SU-DHL-6 (cell line): ENCODE measurements around the gene TIMP4.

Experiments
- H2AFZ ChIP-seq: fragments of 200-600 bp; sonication (generic); 2 replicates; pipeline ENCODE4 v1.6.1; 2014; ENCODE audit warnings: low read depth, mild to moderate bottlenecking, moderate library complexity, mixed read lengths, antibody characterized with exemption, low read length; ENCODE audit not compliant: severe bottlenecking
- H3F3A ChIP-seq: fragments of 200-600 bp; shearing (Covaris generic); 2 replicates; pipeline ENCODE4 v1.6.0; 2016; ENCODE audit warnings: antibody characterized with exemption, mild to moderate bottlenecking; ENCODE audit not compliant: insufficient read depth
- H3K27ac ChIP-seq: fragments of 200-600 bp; sonication (generic); 2 replicates; pipeline ENCODE4 v1.5.1; 2016; ENCODE audit warnings: low read depth, mild to moderate bottlenecking, low read length, moderate library complexity, mixed read lengths
- H3K27me3 ChIP-seq: fragments of 200-600 bp; sonication (generic), shearing (Covaris generic); 2 replicates; pipeline ENCODE4 v1.6.0; 2014; ENCODE audit warnings: mild to moderate bottlenecking, low read length
- H3K36me3 ChIP-seq: fragments of 200-600 bp; sonication (generic); 2 replicates; pipeline ENCODE4 v1.6.1; 2014; ENCODE audit warnings: mild to moderate bottlenecking, low read length, mixed read lengths
- H3K4me2 ChIP-seq: fragments of 300-600, 200-600 bp; shearing (Covaris generic), sonication (generic); 2 replicates; pipeline ENCODE4 v1.6.0; 2014; ENCODE audit warnings: low read length, low read depth, mild to moderate bottlenecking; ENCODE audit not compliant: poor library complexity, severe bottlenecking
- H3K4me3 ChIP-seq: fragments of 200-600 bp; sonication (generic); 2 replicates; pipeline ENCODE4 v1.5.1; 2014; ENCODE audit warnings: antibody characterized with exemption, low read length, mild to moderate bottlenecking, mixed read lengths; ENCODE audit not compliant: insufficient read depth, poor library complexity, severe bottlenecking
- H3K79me2 ChIP-seq: fragments of 200-600 bp; sonication (generic); 2 replicates; pipeline ENCODE4 v1.6.1; 2014; ENCODE audit warnings: mild to moderate bottlenecking, low read length, moderate library complexity; ENCODE audit not compliant: insufficient read depth
- H3K9ac ChIP-seq: fragments of 200-600 bp; sonication (generic); 2 replicates; pipeline ENCODE4 v1.7.0; 2014; ENCODE audit warnings: mild to moderate bottlenecking, low read length
- H3K9me2 ChIP-seq: fragments of 200-600 bp; sonication (generic); replicated peaks from 2 replicates; pipeline ENCODE4 v1.6.1; 2014; ENCODE audit warnings: low read length; ENCODE audit not compliant: insufficient read depth
- H3K9me3 ChIP-seq: fragments of 200-600 bp; sonication (generic); 2 replicates; pipeline ENCODE4 v1.6.1; 2014; ENCODE audit warnings: low read length, mixed read lengths; ENCODE audit not compliant: insufficient read depth
- H4K20me1 ChIP-seq: fragments of 200-600 bp; sonication (generic); 2 replicates; pipeline ENCODE4 v1.6.1; 2014; ENCODE audit warnings: low read depth, mild to moderate bottlenecking, antibody characterized with exemption, low read length, moderate library complexity, mixed read lengths
- EZH2phosphoT487 ChIP-seq: fragments of 200-600 bp; sonication (generic), shearing (Covaris generic); conservative IDR thresholded peaks from 2 replicates; pipeline ENCODE4 v1.6.1; 2018; ENCODE audit warnings: mild to moderate bottlenecking, antibody characterized with exemption, low read length, moderate library complexity, mixed read lengths
- TF ChIP-seq, protein P1 (sequence below): fragments of 200-600 bp; sonication (generic); IDR thresholded peaks from one replicate; pipeline ENCODE4 v1.5.1; 2017; ENCODE audit warnings: antibody characterized with exemption, mild to moderate bottlenecking, low read length, moderate library complexity; ENCODE audit not compliant: insufficient read depth, poor library complexity, severe bottlenecking

TIMP4 gene

DNA sequence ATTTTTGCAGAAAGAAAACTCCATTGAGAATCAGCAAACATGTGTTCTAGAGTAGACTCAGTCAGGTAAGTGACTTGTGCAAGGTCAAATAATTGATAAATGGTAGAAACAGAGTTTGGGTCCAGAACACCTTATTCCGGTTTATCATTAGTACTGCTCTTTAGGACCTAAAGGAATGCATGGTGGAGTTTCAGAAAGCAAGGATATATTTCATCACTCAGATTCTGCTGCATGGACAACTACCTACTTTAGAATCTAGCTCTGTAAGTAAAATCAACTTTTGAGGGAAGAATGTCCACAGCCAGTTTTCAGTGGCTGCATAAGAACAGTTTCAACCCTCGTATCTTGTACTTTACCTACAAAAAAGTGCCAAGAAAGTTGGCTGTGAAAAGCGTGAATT lies 43.6 kb downstream of the TIMP4 start:
- H2AFZ ChIP-seq = no peak overlapping the region
- H3K36me3 ChIP-seq = no peaks in the 10 kb centered on the region
- no peaks in the 10 kb centered on the region; the same call in 1 of the 2 replicates for H3K9me3 ChIP-seq
- H3K9ac ChIP-seq = no peak overlapping the region
- H3K4me2 ChIP-seq = no peak overlapping the region
- TF ChIP-seq, protein P1, sequence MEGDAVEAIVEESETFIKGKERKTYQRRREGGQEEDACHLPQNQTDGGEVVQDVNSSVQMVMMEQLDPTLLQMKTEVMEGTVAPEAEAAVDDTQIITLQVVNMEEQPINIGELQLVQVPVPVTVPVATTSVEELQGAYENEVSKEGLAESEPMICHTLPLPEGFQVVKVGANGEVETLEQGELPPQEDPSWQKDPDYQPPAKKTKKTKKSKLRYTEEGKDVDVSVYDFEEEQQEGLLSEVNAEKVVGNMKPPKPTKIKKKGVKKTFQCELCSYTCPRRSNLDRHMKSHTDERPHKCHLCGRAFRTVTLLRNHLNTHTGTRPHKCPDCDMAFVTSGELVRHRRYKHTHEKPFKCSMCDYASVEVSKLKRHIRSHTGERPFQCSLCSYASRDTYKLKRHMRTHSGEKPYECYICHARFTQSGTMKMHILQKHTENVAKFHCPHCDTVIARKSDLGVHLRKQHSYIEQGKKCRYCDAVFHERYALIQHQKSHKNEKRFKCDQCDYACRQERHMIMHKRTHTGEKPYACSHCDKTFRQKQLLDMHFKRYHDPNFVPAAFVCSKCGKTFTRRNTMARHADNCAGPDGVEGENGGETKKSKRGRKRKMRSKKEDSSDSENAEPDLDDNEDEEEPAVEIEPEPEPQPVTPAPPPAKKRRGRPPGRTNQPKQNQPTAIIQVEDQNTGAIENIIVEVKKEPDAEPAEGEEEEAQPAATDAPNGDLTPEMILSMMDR = no peak
- no peak for TF ChIP-seq EZH2phosphoT487
- H3K9me2 ChIP-seq = no peaks in the 10 kb centered on the region
- no peaks in the 10 kb centered on the region for H3K79me2 ChIP-seq
- H3K4me3 ChIP-seq = no peak overlapping the region
- H3K27me3 ChIP-seq = 0 out of 2 replicates have a peak, but pooled peaks cover 3% of the 10 kb centered on the region
- no peak overlapping the region for H3K27ac ChIP-seq
- H4K20me1 ChIP-seq = no peaks in the 10 kb centered on the region
- no peaks in the 10 kb centered on the region for H3F3A ChIP-seq

DNA sequence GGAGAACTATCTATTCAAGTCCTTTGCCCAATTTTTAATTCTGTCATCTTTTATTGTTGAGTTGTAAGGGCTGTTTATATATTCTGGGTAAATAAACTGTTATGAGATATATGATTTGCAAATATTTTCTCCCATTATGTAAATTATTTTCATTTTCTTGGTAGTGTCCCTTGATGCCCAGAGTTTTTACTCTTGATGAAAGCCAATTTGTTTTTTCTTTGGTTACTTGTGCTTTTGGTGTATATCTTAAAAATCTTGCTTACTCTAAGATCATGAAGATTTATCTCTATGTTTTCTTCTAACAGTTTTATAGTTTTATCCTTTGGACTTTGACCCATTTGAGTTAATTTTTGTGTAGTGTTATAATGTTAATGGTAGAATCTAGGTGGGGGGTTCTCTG lies 44.5 kb downstream of the TIMP4 start:
- Histone ChIP-seq H3K9ac (no peak overlapping the region), H4K20me1 (no peaks in the 10 kb centered on the region), H3K9me2 (no peaks in the 10 kb centered on the region), H3K36me3 (no peaks in the 10 kb centered on the region), H3K9me3 (no peaks in the 10 kb centered on the region; the same call in 1 of the 2 replicates), H3K79me2 (no peaks in the 10 kb centered on the region), H3K27ac (no peak overlapping the region), H3F3A (no peaks in the 10 kb centered on the region), H2AFZ (no peak overlapping the region), H3K4me2 (no peak overlapping the region), H3K4me3 (no peak overlapping the region), H3K27me3 (0 out of 2 replicates have a peak, but pooled peaks cover 3% of the 10 kb centered on the region)
- no peak for TF ChIP-seq EZH2phosphoT487
- TF ChIP-seq, protein P1 = no peak

DNA sequence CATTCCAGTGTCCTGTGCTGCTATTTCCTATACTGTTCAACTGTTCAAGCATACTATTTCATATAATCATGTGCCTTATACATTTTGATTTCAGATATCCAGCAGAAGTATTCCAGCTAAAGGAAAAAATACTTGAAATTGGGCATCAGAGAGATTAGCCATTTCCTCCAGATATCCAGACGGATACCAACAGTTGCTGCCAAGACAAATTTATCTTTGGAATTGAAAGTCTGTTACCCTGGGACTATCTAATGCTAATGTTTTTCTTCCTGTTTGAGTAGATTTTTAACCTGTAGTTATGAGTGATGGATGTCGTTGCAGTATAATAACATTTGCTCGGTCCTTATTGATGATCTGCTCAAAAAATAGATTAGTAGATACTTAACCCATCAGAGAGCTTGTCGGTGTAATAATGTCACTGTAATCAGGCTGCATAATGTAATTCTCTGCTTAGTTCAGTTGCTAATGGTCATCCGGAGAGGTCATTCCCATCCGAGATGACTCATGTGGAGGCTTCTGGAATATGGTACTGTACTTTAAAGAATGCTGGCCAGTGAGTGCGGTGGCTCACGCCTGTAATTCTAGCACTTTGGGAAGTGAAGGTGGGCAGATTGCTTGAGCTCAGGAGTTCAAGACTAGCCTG lies 51.5 kb downstream of the TIMP4 start:
- Histone ChIP-seq H3K4me2 (no peak overlapping the region), H4K20me1 (no peaks in the 10 kb centered on the region), H3F3A (no peaks in the 10 kb centered on the region), H2AFZ (no peak overlapping the region), H3K27me3 (no peaks in the 10 kb centered on the region), H3K79me2 (no peaks in the 10 kb centered on the region), H3K27ac (no peak overlapping the region), H3K9ac (no peak overlapping the region), H3K9me2 (no peaks in the 10 kb centered on the region), H3K4me3 (no peak overlapping the region), H3K36me3 (no peaks in the 10 kb centered on the region), H3K9me3 (no peaks in the 10 kb centered on the region)
- TF ChIP-seq, protein P1 = no peak
- no peak for TF ChIP-seq EZH2phosphoT487
